Endothelial cell of umbilical vein (primary cell): ENCODE measurements around the gene ZNF470. TPM values are rescaled to one million over a fixed set of nuclear protein-coding genes. Genes with fewer than 3 reads are reported as not detected.

Source experiments
- BruUV-seq: library from RNA; stranded (reverse); fragments of 400-500 nt; replicated peaks from 2 replicates; lab custom pipeline; 2021; lab: Mats Ljungman, UMichigan
- CTCF ChIA-PET: fragments of 300-600, 350-600 bp; sonication (Branson Sonifier 250); formaldehyde crosslinking; loops from one replicate; lab custom pipeline; 2021; ENCODE audit warnings: antibody characterized with exemption, inconsistent platforms; lab: Charles Lee
- POLR2A ChIA-PET: fragments of 300-600, 350-600 bp; sonication (Branson Sonifier 250); formaldehyde crosslinking; loops from one replicate; lab custom pipeline; 2021; ENCODE audit warnings: antibody characterized with exemption, inconsistent platforms; lab: Charles Lee
- DNase-seq: peaks from one replicate; pipeline ENCODE4 v3.0.0-alpha.2; 2011; ENCODE audit warnings: low read depth, low spot score
- FAIRE-seq: peaks from 2 replicates; lab custom pipeline; 2011; peaks lifted over from hg19 to GRCh38; lab: Jason Lieb, UNC
- H2AFZ ChIP-seq: 2 replicates; pipeline ENCODE4 v1.6.0; 2012; ENCODE audit warnings: low read depth, low read length, control low read depth, inconsistent platforms
- H3K27ac ChIP-seq: 2 replicates; pipeline ENCODE4 v1.5.1; 2011; ENCODE audit warnings: low read depth, mild to moderate bottlenecking, control low read depth, low read length, moderate library complexity; ENCODE audit not compliant: insufficient read depth
- H3K27me3 ChIP-seq, 2 experiments: 2 replicates each; pipeline versions ENCODE4 v1.6.0 to v1.6.1; 2011; ENCODE audit warnings: low read length in 2 of 2, mixed read lengths in 1 of 2; ENCODE audit not compliant: control insufficient read depth in 2 of 2, insufficient read depth in 2 of 2
- H3K36me3 ChIP-seq, 2 experiments: 2 replicates in 1 of 2; 3 replicates in 1 of 2; pipeline ENCODE4 v1.5.1; 2011; ENCODE audit warnings: low read length in 2 of 2, mild to moderate bottlenecking in 1 of 2, moderate library complexity in 1 of 2; ENCODE audit not compliant: control insufficient read depth in 2 of 2, insufficient read depth in 2 of 2; ENCODE audit errors: extremely low read depth in 1 of 2
- H3K4me1 ChIP-seq: 3 replicates; pipeline ENCODE4 v1.5.1; 2011; ENCODE audit warnings: mild to moderate bottlenecking, low read length; ENCODE audit not compliant: control insufficient read depth, insufficient read depth; ENCODE audit errors: extremely low read depth
- H3K4me2 ChIP-seq: 2 replicates; pipeline ENCODE4 v1.6.1; 2011; ENCODE audit warnings: low read length, control low read depth, mixed read lengths; ENCODE audit not compliant: insufficient read depth
- H3K4me3 ChIP-seq, 3 experiments: fragments of 200-600 bp in 1 of 3; sonication (generic), shearing (Covaris generic) in 1 of 3; replicated peaks in 1 of 3; 2 replicates each; pipeline ENCODE4 v1.5.1; 2011 to 2016; ENCODE audit warnings: control low read depth in 3 of 3, low read length in 3 of 3, mild to moderate bottlenecking in 2 of 3, inconsistent platforms in 1 of 3, low read depth in 1 of 3, moderate library complexity in 1 of 3; ENCODE audit not compliant: insufficient read depth in 1 of 3
- H3K79me2 ChIP-seq: 2 replicates; pipeline ENCODE4 v1.6.0; 2012; ENCODE audit warnings: low read length, inconsistent platforms; ENCODE audit not compliant: control insufficient read depth, insufficient read depth
- H3K9ac ChIP-seq: replicated peaks from 2 replicates; pipeline ENCODE3; 2011; ENCODE audit warnings: low read length, control low read depth; ENCODE audit not compliant: insufficient read depth; ENCODE audit errors: extremely low read depth
- H3K9me1 ChIP-seq: replicated peaks from 3 replicates; pipeline ENCODE4 v1.6.0; 2011; ENCODE audit warnings: mild to moderate bottlenecking, low read length; ENCODE audit not compliant: control insufficient read depth, insufficient read depth; ENCODE audit errors: extremely low read depth
- H3K9me3 ChIP-seq: replicated peaks from 2 replicates; pipeline ENCODE4 v1.5.1; 2012; ENCODE audit warnings: low read length, inconsistent platforms; ENCODE audit not compliant: control insufficient read depth, insufficient read depth
- H4K20me1 ChIP-seq: replicated peaks from 2 replicates; pipeline ENCODE3; 2011; ENCODE audit warnings: mild to moderate bottlenecking, low read length; ENCODE audit not compliant: control insufficient read depth, insufficient read depth; ENCODE audit errors: extremely low read depth
- CTCF ChIP-seq, 2 donors: IDR thresholded peaks; 1 replicate in 1 of 2; 2 replicates in 1 of 2; pipeline ENCODE4 v1.5.1; 2011; ENCODE audit warnings: low read length in 2 of 2, mild to moderate bottlenecking in 2 of 2, moderate library complexity in 2 of 2, control low read depth in 1 of 2, inconsistent platforms in 1 of 2, low read depth in 1 of 2; ENCODE audit not compliant: insufficient read depth in 1 of 2; ENCODE audit errors: extremely low read depth in 1 of 2
- EZH2 ChIP-seq: IDR thresholded peaks from 2 replicates; pipeline ENCODE4 v1.6.1; 2012; ENCODE audit warnings: borderline replicate concordance, low read depth, mild to moderate bottlenecking, moderate library complexity, low read length, inconsistent platforms; ENCODE audit not compliant: severe bottlenecking
- FOS ChIP-seq: IDR thresholded peaks from 2 replicates; pipeline ENCODE4 v1.6.1; 2011; ENCODE audit warnings: mild to moderate bottlenecking, low read length, moderate library complexity, borderline replicate concordance; ENCODE audit not compliant: insufficient read depth
- GATA2 ChIP-seq: IDR thresholded peaks from 2 replicates; pipeline ENCODE4 v1.7.0; 2011; ENCODE audit warnings: low read depth, mild to moderate bottlenecking, moderate library complexity, mixed read lengths, low read length; ENCODE audit not compliant: insufficient read length, insufficient read depth
- JUN ChIP-seq: IDR thresholded peaks from 2 replicates; pipeline ENCODE4 v1.6.1; 2011; ENCODE audit warnings: borderline replicate concordance, low read depth; ENCODE audit not compliant: insufficient read length, insufficient read depth
- MAX ChIP-seq: IDR thresholded peaks from 2 replicates; pipeline ENCODE4 v1.6.1; 2011; ENCODE audit not compliant: insufficient read depth, insufficient read length
- MYC ChIP-seq: IDR thresholded peaks from one replicate; pipeline ENCODE4 v1.6.1; 2011; ENCODE audit warnings: mild to moderate bottlenecking, low read depth, low read length
- POLR2A ChIP-seq: IDR thresholded peaks from 2 replicates; pipeline ENCODE4 v1.6.1; 2012; ENCODE audit warnings: low read depth, mild to moderate bottlenecking, control low read depth, low read length
- POLR2AphosphoS5 ChIP-seq: IDR thresholded peaks from 2 replicates; pipeline ENCODE4 v1.6.1; 2012; ENCODE audit warnings: low read depth, mild to moderate bottlenecking, control low read depth, low read length, moderate library complexity; ENCODE audit not compliant: insufficient read depth
- dilution Hi-C: fragments of 300-500 bp; cut with MboI; formaldehyde crosslinking; loops from one replicate; pipeline ENCODE4 v1.15.0; 2019; ENCODE audit warnings: low sequenced_read_pairs; ENCODE audit not compliant: extremely low pct_ligation_motif_present
- intact Hi-C: fragments of 100-400 bp; cut with micrococcal nuclease; formaldehyde crosslinking; loops from one replicate; pipeline ENCODE4 v1.10.0; 2022
- polyA plus RNA-seq, 4 experiments: library from polyadenylated mRNA; depleted of rRNA in 3 of 4; stranded (reverse) in 3 of 4; unstranded in 1 of 4; fragments of >200 nt; gene quantifications; 2 replicates each; pipeline versions ENCODE4 v1.2.1 to v1.2.3, GENCODE V29; 2011 to 2012; ENCODE audit warnings: missing spikeins in 1 of 4
- total RNA-seq: library from RNA; stranded (reverse); gene quantifications from 2 replicates; pipeline ENCODE4 v1.2.3, GENCODE V29; 2021

Gene ZNF470
- total and polyA plus RNA-seq, 2 donors (not counting 3 experiments of a cell fraction or from before 2014, with no cell fraction given) = 1.0 to 3.9 TPM

DNA sequence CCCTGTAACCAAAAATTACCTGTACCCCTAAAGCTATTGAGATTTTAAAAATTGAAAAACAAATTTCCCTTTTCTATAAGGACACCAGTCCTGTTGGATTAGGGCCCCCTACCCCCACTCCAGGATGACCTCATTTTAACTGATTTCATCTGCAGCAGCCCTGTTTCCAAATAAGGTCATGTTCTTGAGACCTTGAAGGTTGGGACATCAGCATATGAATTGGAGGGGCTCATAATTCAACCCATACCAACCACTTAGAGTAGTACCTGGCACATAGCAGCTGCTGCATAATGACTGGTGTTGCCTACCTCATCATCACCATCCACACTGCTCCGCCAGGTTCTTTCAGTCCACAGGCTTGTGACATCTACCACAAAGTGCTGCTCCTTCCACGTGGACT is 45.5 kb downstream of the ZNF470 start:
- Histone ChIP-seq H3K4me2 (no peak overlapping the region), H3K27ac (no peak overlapping the region), H3K4me1 (no peaks in the 10 kb centered on the region), H3K4me3 (no peak overlapping the region), H3K9me3 (no peaks in the 10 kb centered on the region), H3K27me3 (no peaks in the 10 kb centered on the region), H3K79me2 (peaks cover 5% of the 10 kb centered on the region), H3K9me1 (no peaks in the 10 kb centered on the region), H2AFZ (no peak overlapping the region), H3K36me3 (peaks cover 0 to 4% of the 10 kb centered on the region in 2 experiments), H3K9ac (no peak overlapping the region), H4K20me1 (no peaks in the 10 kb centered on the region)
- intact Hi-C loops = no loop called here
- FAIRE-seq (no peak), DNase-seq (no peak)
- no peak for TF ChIP-seq EZH2
- TF ChIP-seq CTCF (IDR thresholded peaks at IDR 0.05; ENCODE audit: extremely low read depth in 1 of 2, insufficient read depth in 1 of 2, low read depth in 1 of 2, low read length in 2 of 2) = no peak
- no peak for TF ChIP-seq GATA2
- no peak for TF ChIP-seq MYC
- no peak for TF ChIP-seq POLR2AphosphoS5
- TF ChIP-seq POLR2A = no peak
- no peak for TF ChIP-seq JUN
- no peak for TF ChIP-seq FOS
- no peak for TF ChIP-seq MAX
- POLR2A ChIA-PET = no interaction called here
- dilution Hi-C loops = no loop called here
- no TSS peak for BruUV-seq
- CTCF ChIA-PET = no interaction called here
